Measurements from ENCODE around the gene METTL24.

- TF ChIP-seq SNAI2 (CRISPR knock-in tag; IDR thresholded peaks at IDR 0.05) (no peak), CREB5 (CRISPR knock-in tag; IDR thresholded peaks at IDR 0.05; ENCODE audit: low read depth) (no peak), GLIS3 (CRISPR knock-in tag; IDR thresholded peaks at IDR 0.05) (no peak), ESRRG (CRISPR knock-in tag; IDR thresholded peaks at IDR 0.05) (no peak), ZFP30 (CRISPR knock-in tag; IDR thresholded peaks at IDR 0.05) (no peak)
Observed at GRCh38 chr6:110331390-110331789, 26.8 kb downstream of the METTL24 start.

Data from SK-N-SH treated with all-trans-retinoic acid at 6 μM for 48 hours (cell line).